ENCODE measurements around the gene TPSG1. TPM values are rescaled to one million over a fixed set of nuclear protein-coding genes. Genes with fewer than 3 reads are reported as not detected.

The TPSG1 gene
- total and polyA plus RNA-seq, 7 experiments from 2014 or later = not detected

DNA sequence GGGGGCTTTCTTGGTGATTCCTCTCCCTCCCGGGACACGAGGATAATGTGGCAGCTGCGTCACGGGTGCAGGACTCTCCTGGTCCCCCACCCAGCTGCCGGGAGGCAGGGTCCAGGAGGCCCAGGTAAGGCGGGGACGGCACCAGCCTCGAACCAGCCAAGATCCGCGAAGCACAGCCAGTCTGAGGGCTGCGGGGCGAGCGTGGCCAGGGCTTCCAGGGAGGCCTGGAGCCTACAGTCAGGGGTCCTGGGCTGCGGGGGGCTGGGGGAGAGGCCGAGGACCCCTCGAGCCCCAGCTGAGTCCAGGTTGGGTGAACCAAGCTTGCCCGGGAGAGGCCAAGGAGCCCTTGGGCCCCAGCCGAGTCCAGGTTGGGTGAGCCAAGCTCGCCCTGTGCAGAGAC lies 40.8 kb upstream of the TPSG1 start:
- Mint-ChIP-seq H3K4me1 (peaks cover 0 to 2% (median 0%) of the 10 kb centered on the region in 7 donors), H3K9me3 (peaks cover 0 to 10% (median 0%) of the 10 kb centered on the region in 11 donors), H3K4me3 (no peak overlapping the region), H3K27me3 (peaks cover 7 to 13% (median 12%) of the 10 kb centered on the region in 5 donors), H3K36me3 (no peaks in the 10 kb centered on the region), H3K27ac (no peak overlapping the region)
- Histone ChIP-seq H3K36me3 (ENCODE audit: control insufficient read depth in 2 of 3, insufficient read depth in 3 of 3, low read length in 3 of 3) (no peaks in the 10 kb centered on the region), H3K4me3 (ENCODE audit: low read length) (no peak overlapping the region), H3K4me1 (ENCODE audit: control insufficient read depth in 2 of 2, insufficient read depth in 2 of 2, low read length in 2 of 2) (no peaks in the 10 kb centered on the region), H3K9me3 (ENCODE audit: control insufficient read depth in 2 of 3, low read length in 3 of 3) (no peaks in the 10 kb centered on the region), H3K27me3 (ENCODE audit: control insufficient read depth in 2 of 2, insufficient read depth in 2 of 2, low read length in 2 of 2) (no peaks in the 10 kb centered on the region), H3K27ac (ENCODE audit: low read depth, low read length) (no peak overlapping the region)
- CTCF ChIA-PET = no interaction called here
- ATAC-seq (no peak), DNase-seq (no peak)
- intact Hi-C loops (cut with micrococcal nuclease) = no loop called here
- POLR2A ChIA-PET = no interaction called here

DNA sequence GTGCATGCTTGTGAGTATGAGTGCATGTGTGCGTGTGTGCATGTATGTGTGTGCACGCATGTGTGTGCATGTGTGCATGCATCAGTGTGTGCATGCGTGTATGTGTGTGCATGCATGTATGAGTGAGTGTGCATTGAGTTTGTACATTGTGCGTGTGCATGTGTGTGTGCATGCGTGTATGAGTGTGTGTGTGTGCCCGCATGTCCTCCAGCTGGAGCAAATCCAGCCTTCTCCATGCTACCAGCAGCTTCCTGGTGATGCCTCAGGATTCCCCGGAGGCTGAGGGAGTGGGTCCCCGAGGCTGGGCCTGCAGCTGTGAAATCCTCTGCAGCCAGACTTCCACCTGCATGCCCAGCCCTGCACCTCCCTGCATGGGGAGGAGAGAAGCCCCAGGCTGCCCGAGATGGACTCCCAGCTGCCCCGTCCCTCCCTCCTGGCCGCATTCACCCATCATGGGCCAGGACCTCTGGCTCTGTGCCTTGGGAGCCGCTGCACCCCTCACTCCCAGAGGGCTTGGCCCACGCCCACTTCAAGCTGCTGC lies 40.1 kb upstream of the TPSG1 start:
- Mint-ChIP-seq H3K4me3 (no peak overlapping the region), H3K27me3 (peaks cover 13 to 19% (median 14%) of the 10 kb centered on the region in 5 donors), H3K9me3 (peaks cover 0 to 10% (median 0%) of the 10 kb centered on the region in 11 donors), H3K27ac (no peak overlapping the region), H3K36me3 (no peaks in the 10 kb centered on the region), H3K4me1 (peaks cover 0 to 3% (median 0%) of the 10 kb centered on the region in 7 donors)
- intact Hi-C loops (cut with micrococcal nuclease) = no loop called here
- CTCF ChIA-PET = no interaction called here
- Histone ChIP-seq H3K36me3 (ENCODE audit: control insufficient read depth in 2 of 3, insufficient read depth in 3 of 3, low read length in 3 of 3) (no peaks in the 10 kb centered on the region), H3K9me3 (ENCODE audit: control insufficient read depth in 2 of 3, low read length in 3 of 3) (no peaks in the 10 kb centered on the region), H3K4me3 (ENCODE audit: low read length) (no peak overlapping the region), H3K27me3 (ENCODE audit: control insufficient read depth in 2 of 2, insufficient read depth in 2 of 2, low read length in 2 of 2) (no peaks in the 10 kb centered on the region), H3K27ac (ENCODE audit: low read depth, low read length) (no peak overlapping the region), H3K4me1 (ENCODE audit: control insufficient read depth in 2 of 2, insufficient read depth in 2 of 2, low read length in 2 of 2) (no peaks in the 10 kb centered on the region)
- no peak for ATAC-seq
- POLR2A ChIA-PET = no interaction called here
- DNase-seq = no peak

DNA sequence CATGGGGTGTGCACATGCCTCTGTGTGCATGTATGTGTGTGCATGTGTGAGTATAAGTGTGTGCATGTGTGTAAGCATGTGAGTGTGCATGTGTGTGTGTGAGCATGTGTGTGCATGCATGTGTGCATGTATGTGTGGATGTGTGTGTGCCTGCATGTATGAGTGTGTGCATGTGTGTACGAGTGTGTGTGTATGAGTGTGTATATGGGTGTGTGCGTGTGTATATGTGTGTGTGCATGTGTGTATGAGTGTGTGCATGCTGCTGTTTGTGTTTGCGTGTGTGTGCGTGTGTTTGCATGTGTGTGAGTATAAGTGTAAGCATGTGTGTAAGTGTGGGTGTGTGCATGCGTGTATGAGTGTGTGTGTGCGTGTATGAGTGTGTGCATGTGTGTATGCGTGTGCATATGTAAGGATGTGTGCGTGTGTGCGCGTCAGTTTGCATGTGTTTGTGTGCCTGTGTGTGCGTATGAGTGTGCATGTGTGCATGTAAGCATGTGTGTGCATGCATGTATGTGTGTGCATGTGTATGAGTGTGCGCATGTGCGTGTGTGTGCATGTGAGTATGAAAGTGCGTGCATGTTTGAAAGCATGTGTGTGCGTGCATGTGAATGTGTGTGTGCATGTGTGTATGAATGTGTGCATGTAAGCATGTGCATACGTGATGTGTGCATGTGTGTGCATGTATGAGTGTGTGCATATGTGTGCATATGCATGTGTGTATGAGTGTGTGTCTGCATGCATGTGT lies 39.4 kb upstream of the TPSG1 start:
- H3K4me1 Mint-ChIP-seq = peaks cover 0 to 3% (median 0%) of the 10 kb centered on the region in 7 donors
- no peaks in the 10 kb centered on the region for H3K36me3 Mint-ChIP-seq
- peak overlapping the region in 1 of 9 donors; percentile 5 for H3K27ac Mint-ChIP-seq
- H3K9me3 Mint-ChIP-seq = peaks cover 0 to 10% (median 0%) of the 10 kb centered on the region in 11 donors
- no peak overlapping the region for H3K27ac ChIP-seq (ENCODE audit: low read depth, low read length)
- no peaks in the 10 kb centered on the region for H3K9me3 ChIP-seq (ENCODE audit: control insufficient read depth in 2 of 3, low read length in 3 of 3)
- no peak overlapping the region for H3K4me3 ChIP-seq (ENCODE audit: low read length)
- no peak overlapping the region for H3K4me3 Mint-ChIP-seq
- ATAC-seq (no peak), DNase-seq (no peak)
- ChIA-PET POLR2A (no interaction called here), CTCF (no interaction called here)
- H3K27me3 Mint-ChIP-seq = peaks cover 13 to 22% (median 13%) of the 10 kb centered on the region in 5 donors
- H3K27me3 ChIP-seq (ENCODE audit: control insufficient read depth in 2 of 2, insufficient read depth in 2 of 2, low read length in 2 of 2) = no peaks in the 10 kb centered on the region
- H3K36me3 ChIP-seq (ENCODE audit: control insufficient read depth in 2 of 3, insufficient read depth in 3 of 3, low read length in 3 of 3) = no peaks in the 10 kb centered on the region
- intact Hi-C loops (cut with micrococcal nuclease) = no loop called here
- H3K4me1 ChIP-seq (ENCODE audit: control insufficient read depth in 2 of 2, insufficient read depth in 2 of 2, low read length in 2 of 2) = no peaks in the 10 kb centered on the region

- Histone ChIP-seq H3K27me3 (ENCODE audit: control insufficient read depth in 2 of 2, insufficient read depth in 2 of 2, low read length in 2 of 2) (no peaks in the 10 kb centered on the region), H3K9me3 (ENCODE audit: control insufficient read depth in 2 of 3, low read length in 3 of 3) (no peaks in the 10 kb centered on the region), H3K4me1 (ENCODE audit: control insufficient read depth in 2 of 2, insufficient read depth in 2 of 2, low read length in 2 of 2) (no peaks in the 10 kb centered on the region), H3K4me3 (ENCODE audit: low read length) (no peak overlapping the region), H3K27ac (ENCODE audit: low read depth, low read length) (no peak overlapping the region), H3K36me3 (ENCODE audit: control insufficient read depth in 2 of 3, insufficient read depth in 3 of 3, low read length in 3 of 3) (no peaks in the 10 kb centered on the region)
- ChIA-PET POLR2A (no interaction called here), CTCF (no interaction called here)
- Mint-ChIP-seq H3K9me3 (peaks cover 0 to 10% (median 0%) of the 10 kb centered on the region in 11 donors), H3K4me1 (peaks cover 0 to 8% (median 5%) of the 10 kb centered on the region in 7 donors), H3K4me3 (no peak overlapping the region), H3K27ac (peak overlapping the region in 1 of 9 donors; percentile 5), H3K27me3 (peaks cover 18 to 27% (median 18%) of the 10 kb centered on the region in 5 donors), H3K36me3 (no peaks in the 10 kb centered on the region)
- ATAC-seq (no peak), DNase-seq (no peak)
- intact Hi-C loops (cut with micrococcal nuclease) = no loop called here
These were observed 38.7 kb upstream of the TPSG1 start for GRCh38 chr16:1263591-1264344.

- Mint-ChIP-seq H3K4me3 (no peak overlapping the region), H3K27ac (no peak overlapping the region), H3K36me3 (no peaks in the 10 kb centered on the region), H3K9me3 (peaks cover 0 to 10% (median 0%) of the 10 kb centered on the region in 11 donors), H3K4me1 (peaks cover 0 to 9% (median 5%) of the 10 kb centered on the region in 7 donors), H3K27me3 (peaks cover 18 to 28% (median 19%) of the 10 kb centered on the region in 5 donors)
- H3K27me3 ChIP-seq (ENCODE audit: control insufficient read depth in 2 of 2, insufficient read depth in 2 of 2, low read length in 2 of 2) = no peaks in the 10 kb centered on the region
- POLR2A ChIA-PET = no interaction called here
- ATAC-seq = no peak
- no peak overlapping the region for H3K4me3 ChIP-seq (ENCODE audit: low read length)
- no peak for DNase-seq
- CTCF ChIA-PET = no interaction called here
- H3K4me1 ChIP-seq (ENCODE audit: control insufficient read depth in 2 of 2, insufficient read depth in 2 of 2, low read length in 2 of 2) = no peaks in the 10 kb centered on the region
- intact Hi-C loops (cut with micrococcal nuclease) = no loop called here
- no peaks in the 10 kb centered on the region for H3K9me3 ChIP-seq (ENCODE audit: control insufficient read depth in 2 of 3, low read length in 3 of 3)
- no peaks in the 10 kb centered on the region for H3K36me3 ChIP-seq (ENCODE audit: control insufficient read depth in 2 of 3, insufficient read depth in 3 of 3, low read length in 3 of 3)
- H3K27ac ChIP-seq (ENCODE audit: low read depth, low read length) = no peak overlapping the region
These were observed 37.8 kb upstream of the TPSG1 start for GRCh38 chr16:1262846-1263221.

DNA sequence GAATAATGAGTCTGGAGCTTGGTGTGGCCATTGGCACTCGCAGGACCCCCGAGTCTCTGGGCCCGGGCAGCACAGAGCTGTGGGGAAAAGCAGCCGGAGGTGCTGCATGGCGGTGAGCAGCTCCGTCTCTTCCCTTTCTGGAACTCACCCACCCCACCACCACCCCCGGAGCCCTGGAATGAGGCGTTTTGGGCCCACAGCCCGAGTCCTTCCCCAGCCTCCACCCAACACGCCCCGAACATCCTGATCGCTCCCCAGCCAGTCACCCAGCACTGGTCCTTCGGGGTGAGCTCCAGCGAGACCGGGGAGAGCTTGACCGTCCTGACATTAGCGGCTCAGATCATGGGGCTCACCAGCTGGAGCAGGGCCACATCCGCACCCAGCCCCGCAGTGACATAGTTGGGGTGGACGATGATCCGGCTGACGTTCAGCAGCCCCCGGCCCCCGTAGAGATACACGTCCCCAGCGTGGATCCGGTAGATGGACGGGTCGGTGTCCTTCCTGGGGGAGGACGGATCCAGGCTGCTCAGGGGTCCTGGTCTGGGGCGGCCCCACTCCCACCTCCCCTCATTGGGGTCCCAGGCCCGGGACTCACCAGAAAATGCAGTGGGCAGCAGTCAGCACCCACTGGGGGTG lies 37.3 kb upstream of the TPSG1 start:
- ChIA-PET CTCF (no interaction called here), POLR2A (no interaction called here)
- no peak for DNase-seq
- Histone ChIP-seq H3K4me3 (ENCODE audit: low read length) (no peak overlapping the region), H3K36me3 (ENCODE audit: control insufficient read depth in 2 of 3, insufficient read depth in 3 of 3, low read length in 3 of 3) (no peaks in the 10 kb centered on the region), H3K27me3 (ENCODE audit: control insufficient read depth in 2 of 2, insufficient read depth in 2 of 2, low read length in 2 of 2) (no peaks in the 10 kb centered on the region), H3K9me3 (ENCODE audit: control insufficient read depth in 2 of 3, low read length in 3 of 3) (no peaks in the 10 kb centered on the region), H3K27ac (ENCODE audit: low read depth, low read length) (no peak overlapping the region), H3K4me1 (ENCODE audit: control insufficient read depth in 2 of 2, insufficient read depth in 2 of 2, low read length in 2 of 2) (no peaks in the 10 kb centered on the region)
- peaks cover 0 to 9% (median 5%) of the 10 kb centered on the region in 7 donors for H3K4me1 Mint-ChIP-seq
- no peaks in the 10 kb centered on the region for H3K36me3 Mint-ChIP-seq
- peaks cover 0 to 10% (median 0%) of the 10 kb centered on the region in 11 donors for H3K9me3 Mint-ChIP-seq
- H3K4me3 Mint-ChIP-seq = no peak overlapping the region
- no peak for ATAC-seq
- peak overlapping the region in 1 of 9 donors; percentile 59 for H3K27ac Mint-ChIP-seq
- intact Hi-C loops (cut with micrococcal nuclease) = no loop called here
- H3K27me3 Mint-ChIP-seq = peaks cover 18 to 28% (median 19%) of the 10 kb centered on the region in 5 donors
